HepG2 (cell line): ENCODE measurements around the gene CKS2. TPM values are rescaled to one million over a fixed set of nuclear protein-coding genes. Genes with fewer than 3 reads are reported as not detected.

Source experiments
- ARID2 ChIP-seq: sonication (generic); formaldehyde crosslinking; IDR thresholded peaks from 2 replicates; pipeline ENCODE4 v1.8.1; 2022; ENCODE audit warnings: mild to moderate bottlenecking, missing genetic modification reagents, borderline replicate concordance
- ATF1 ChIP-seq: IDR thresholded peaks from 2 replicates; pipeline ENCODE4 v1.6.1; 2016; ENCODE audit warnings: mild to moderate bottlenecking, control low read depth
- EZH2 ChIP-seq: conservative IDR thresholded peaks from 2 replicates; pipeline ENCODE4 v1.6.1; 2012; ENCODE audit warnings: mild to moderate bottlenecking, low read depth, low read length, moderate library complexity
- FOXC1 ChIP-seq: sonication (generic); formaldehyde crosslinking; IDR thresholded peaks from 2 replicates; pipeline ENCODE4 v1.8.0; 2022; ENCODE audit warnings: mild to moderate bottlenecking, missing genetic modification reagents, borderline replicate concordance
- MATR3 ChIP-seq: sonication (generic); formaldehyde crosslinking; IDR thresholded peaks from 2 replicates; pipeline ENCODE4 v1.4.0; 2020; ENCODE audit warnings: missing genetic modification reagents
- MED8 ChIP-seq: sonication (generic); formaldehyde crosslinking; IDR thresholded peaks from 2 replicates; pipeline ENCODE4 v1.8.1; 2023; ENCODE audit warnings: mild to moderate bottlenecking, missing genetic modification reagents; ENCODE audit not compliant: insufficient replicate concordance
- NFE2 ChIP-seq: sonication (generic); formaldehyde crosslinking; IDR thresholded peaks from 2 replicates; pipeline ENCODE4 v1.4.0; 2020; ENCODE audit warnings: missing genetic modification reagents
- NFRKB ChIP-seq: fragments of 450-650 bp; IDR thresholded peaks from 2 replicates; pipeline ENCODE4 v1.6.1; 2017
- POLR2AphosphoS2 ChIP-seq: IDR thresholded peaks from 2 replicates; pipeline ENCODE4 v1.6.1; 2011; ENCODE audit warnings: low read depth, low read length, improper control_type of control experiment
- TBP ChIP-seq: sonication (generic); formaldehyde crosslinking; IDR thresholded peaks from 2 replicates; pipeline ENCODE4 v1.5.0; 2020; ENCODE audit warnings: missing genetic modification reagents
- ZBTB38 ChIP-seq: sonication (generic); formaldehyde crosslinking; IDR thresholded peaks from 2 replicates; pipeline ENCODE4 v1.5.1; 2020; ENCODE audit warnings: mild to moderate bottlenecking, missing genetic modification reagents
- ZMYM4 ChIP-seq: sonication (generic); formaldehyde crosslinking; IDR thresholded peaks from 2 replicates; pipeline ENCODE4 v1.8.1; 2023; ENCODE audit warnings: mild to moderate bottlenecking, missing genetic modification reagents
- ZNF337 ChIP-seq: sonication (generic); formaldehyde crosslinking; IDR thresholded peaks from 2 replicates; pipeline ENCODE4 v1.5.1; 2020; ENCODE audit warnings: missing genetic modification reagents, low read depth, mild to moderate bottlenecking, borderline replicate concordance
- ZNF460 ChIP-seq: sonication (generic); formaldehyde crosslinking; IDR thresholded peaks from 2 replicates; pipeline ENCODE4 v1.5.1; 2020; ENCODE audit warnings: missing genetic modification reagents, mild to moderate bottlenecking, borderline replicate concordance
- ZNF652 ChIP-seq: IDR thresholded peaks from 2 replicates; pipeline ENCODE4 v1.6.1; 2016; ENCODE audit warnings: low read depth, borderline replicate concordance
- ZNF720 ChIP-seq: sonication (generic); formaldehyde crosslinking; IDR thresholded peaks from 2 replicates; pipeline ENCODE4 v1.4.0; 2020; ENCODE audit warnings: missing genetic modification reagents
- ZNF724P ChIP-seq: sonication (generic); formaldehyde crosslinking; IDR thresholded peaks from 2 replicates; pipeline ENCODE4 v1.8.0; 2022; ENCODE audit warnings: missing genetic modification reagents, borderline replicate concordance
- ZNF737 ChIP-seq: sonication (generic); formaldehyde crosslinking; IDR thresholded peaks from 2 replicates; pipeline ENCODE4 v1.5.0; 2020; ENCODE audit warnings: missing genetic modification reagents, mild to moderate bottlenecking, borderline replicate concordance
- ZNF781 ChIP-seq: sonication (generic); formaldehyde crosslinking; IDR thresholded peaks from 2 replicates; pipeline ENCODE4 v1.5.1; 2020; ENCODE audit warnings: borderline replicate concordance, mild to moderate bottlenecking, missing genetic modification reagents; ENCODE audit errors: not compliant biosample characterization
- ZSCAN30 ChIP-seq: sonication (generic); formaldehyde crosslinking; IDR thresholded peaks from 2 replicates; pipeline ENCODE4 v1.5.0; 2020; ENCODE audit warnings: mild to moderate bottlenecking, missing genetic modification reagents
- polyA plus RNA-seq, 8 experiments: library from polyadenylated mRNA; depleted of rRNA in 3 of 8; stranded (reverse) in 7 of 8; unstranded in 1 of 8; fragments of >200 nt; fragmentation: Illumina TruSeq in 4 of 8; extraction: Trizol in 4 of 8; gene quantifications; 2 replicates each; pipeline versions ENCODE4 v1.2.1 to v1.2.3, GENCODE V29; 2011 to 2016; ENCODE audit warnings: low read depth in 4 of 8, missing spikeins in 1 of 8, mixed read lengths in 1 of 8; ENCODE audit not compliant: insufficient read depth in 1 of 8
- total RNA-seq, 5 experiments: library from RNA; depleted of rRNA; stranded (reverse); fragments of >200 nt; fragmentation: Illumina TruSeq; extraction: Trizol; gene quantifications; 2 replicates each; pipeline ENCODE4 v1.2.3, GENCODE V29; 2016; ENCODE audit warnings: low read depth in 1 of 5
- TF ChIP-seq, protein P1 (sequence below): sonication (generic); formaldehyde crosslinking; IDR thresholded peaks from 2 replicates; pipeline ENCODE4 v1.4.0; 2020; ENCODE audit warnings: missing genetic modification reagents, borderline replicate concordance
- TF ChIP-seq, protein P2 (sequence below): sonication (generic); formaldehyde crosslinking; IDR thresholded peaks from 2 replicates; pipeline ENCODE4 v1.5.0; 2020; ENCODE audit warnings: missing genetic modification reagents
- TF ChIP-seq, protein P3 (sequence below): sonication (generic); formaldehyde crosslinking; IDR thresholded peaks from 2 replicates; pipeline ENCODE4 v1.4.0; 2020; ENCODE audit warnings: missing genetic modification reagents, borderline replicate concordance
- TF ChIP-seq, protein P4 (sequence below): IDR thresholded peaks from 2 replicates; pipeline ENCODE4 v1.6.1; 2016

The CKS2 gene
- total and polyA plus RNA-seq, 2 of the 13 experiments (the other 11 are each of a cell fraction or from before 2014, with no cell fraction given): 251 to 317 TPM

DNA sequence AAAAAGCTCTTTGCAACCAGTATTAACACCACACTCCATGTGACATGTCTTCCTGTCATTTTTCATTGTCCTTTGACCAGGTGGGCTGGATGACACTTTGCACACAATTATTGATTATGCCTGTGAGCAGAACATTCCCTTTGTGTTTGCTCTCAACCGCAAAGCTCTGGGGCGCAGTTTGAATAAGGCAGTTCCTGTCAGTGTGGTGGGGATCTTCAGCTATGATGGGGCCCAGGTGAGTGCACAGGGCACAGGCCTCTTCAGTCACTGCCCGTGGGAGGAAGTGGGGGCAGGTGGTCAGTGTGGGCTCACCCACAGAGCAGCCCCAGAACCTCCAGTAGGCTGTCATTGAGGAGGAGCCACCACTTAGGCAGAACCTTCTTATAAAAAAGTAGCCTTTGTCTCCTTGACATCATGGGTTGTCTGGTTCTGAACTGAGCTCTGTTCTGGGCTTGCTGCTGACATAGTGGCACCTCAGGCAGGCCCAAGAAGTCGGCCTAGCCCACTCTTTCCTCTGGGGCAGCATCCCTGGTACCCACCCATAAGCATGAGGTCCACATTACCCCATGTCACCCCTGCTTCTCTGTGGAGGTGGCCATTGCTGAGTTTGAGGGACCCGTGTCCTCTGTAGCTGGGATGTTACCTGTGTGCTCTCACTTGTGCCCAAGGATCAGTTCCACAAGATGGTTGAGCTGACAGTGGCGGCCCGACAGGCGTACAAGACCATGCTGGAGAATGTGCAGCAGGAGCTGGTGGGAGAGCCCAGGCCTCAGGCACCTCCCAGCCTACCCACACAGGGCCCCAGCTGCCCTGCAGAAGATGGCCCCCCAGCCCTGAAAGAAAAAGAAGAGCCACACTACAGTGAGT is 46.6 kb downstream of the CKS2 start (continued):
- TF ChIP-seq, protein P1, sequence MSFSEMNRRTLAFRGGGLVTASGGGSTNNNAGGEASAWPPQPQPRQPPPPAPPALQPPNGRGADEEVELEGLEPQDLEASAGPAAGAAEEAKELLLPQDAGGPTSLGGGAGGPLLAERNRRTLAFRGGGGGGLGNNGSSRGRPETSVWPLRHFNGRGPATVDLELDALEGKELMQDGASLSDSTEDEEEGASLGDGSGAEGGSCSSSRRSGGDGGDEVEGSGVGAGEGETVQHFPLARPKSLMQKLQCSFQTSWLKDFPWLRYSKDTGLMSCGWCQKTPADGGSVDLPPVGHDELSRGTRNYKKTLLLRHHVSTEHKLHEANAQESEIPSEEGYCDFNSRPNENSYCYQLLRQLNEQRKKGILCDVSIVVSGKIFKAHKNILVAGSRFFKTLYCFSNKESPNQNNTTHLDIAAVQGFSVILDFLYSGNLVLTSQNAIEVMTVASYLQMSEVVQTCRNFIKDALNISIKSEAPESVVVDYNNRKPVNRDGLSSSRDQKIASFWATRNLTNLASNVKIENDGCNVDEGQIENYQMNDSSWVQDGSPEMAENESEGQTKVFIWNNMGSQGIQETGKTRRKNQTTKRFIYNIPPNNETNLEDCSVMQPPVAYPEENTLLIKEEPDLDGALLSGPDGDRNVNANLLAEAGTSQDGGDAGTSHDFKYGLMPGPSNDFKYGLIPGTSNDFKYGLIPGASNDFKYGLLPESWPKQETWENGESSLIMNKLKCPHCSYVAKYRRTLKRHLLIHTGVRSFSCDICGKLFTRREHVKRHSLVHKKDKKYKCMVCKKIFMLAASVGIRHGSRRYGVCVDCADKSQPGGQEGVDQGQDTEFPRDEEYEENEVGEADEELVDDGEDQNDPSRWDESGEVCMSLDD: peak; percentile 82; the same call in 1 of the 2 replicates
- TF ChIP-seq ZNF781 (CRISPR knock-in tag): no peak
- TF ChIP-seq MED8 (CRISPR knock-in tag): no peak
- TF ChIP-seq ZBTB38 (CRISPR knock-in tag): peak; percentile 43; the same call in 1 of the 2 replicates
- TF ChIP-seq, protein P2, sequence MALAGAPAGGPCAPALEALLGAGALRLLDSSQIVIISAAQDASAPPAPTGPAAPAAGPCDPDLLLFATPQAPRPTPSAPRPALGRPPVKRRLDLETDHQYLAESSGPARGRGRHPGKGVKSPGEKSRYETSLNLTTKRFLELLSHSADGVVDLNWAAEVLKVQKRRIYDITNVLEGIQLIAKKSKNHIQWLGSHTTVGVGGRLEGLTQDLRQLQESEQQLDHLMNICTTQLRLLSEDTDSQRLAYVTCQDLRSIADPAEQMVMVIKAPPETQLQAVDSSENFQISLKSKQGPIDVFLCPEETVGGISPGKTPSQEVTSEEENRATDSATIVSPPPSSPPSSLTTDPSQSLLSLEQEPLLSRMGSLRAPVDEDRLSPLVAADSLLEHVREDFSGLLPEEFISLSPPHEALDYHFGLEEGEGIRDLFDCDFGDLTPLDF (CRISPR knock-in tag): no peak
- TF ChIP-seq, protein P3, sequence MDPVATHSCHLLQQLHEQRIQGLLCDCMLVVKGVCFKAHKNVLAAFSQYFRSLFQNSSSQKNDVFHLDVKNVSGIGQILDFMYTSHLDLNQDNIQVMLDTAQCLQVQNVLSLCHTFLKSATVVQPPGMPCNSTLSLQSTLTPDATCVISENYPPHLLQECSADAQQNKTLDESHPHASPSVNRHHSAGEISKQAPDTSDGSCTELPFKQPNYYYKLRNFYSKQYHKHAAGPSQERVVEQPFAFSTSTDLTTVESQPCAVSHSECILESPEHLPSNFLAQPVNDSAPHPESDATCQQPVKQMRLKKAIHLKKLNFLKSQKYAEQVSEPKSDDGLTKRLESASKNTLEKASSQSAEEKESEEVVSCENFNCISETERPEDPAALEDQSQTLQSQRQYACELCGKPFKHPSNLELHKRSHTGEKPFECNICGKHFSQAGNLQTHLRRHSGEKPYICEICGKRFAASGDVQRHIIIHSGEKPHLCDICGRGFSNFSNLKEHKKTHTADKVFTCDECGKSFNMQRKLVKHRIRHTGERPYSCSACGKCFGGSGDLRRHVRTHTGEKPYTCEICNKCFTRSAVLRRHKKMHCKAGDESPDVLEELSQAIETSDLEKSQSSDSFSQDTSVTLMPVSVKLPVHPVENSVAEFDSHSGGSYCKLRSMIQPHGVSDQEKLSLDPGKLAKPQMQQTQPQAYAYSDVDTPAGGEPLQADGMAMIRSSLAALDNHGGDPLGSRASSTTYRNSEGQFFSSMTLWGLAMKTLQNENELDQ (CRISPR knock-in tag): no peak
- TF ChIP-seq TBP: no peak
- peak; percentile 83 for TF ChIP-seq ZMYM4 (CRISPR knock-in tag)
- TF ChIP-seq ZSCAN30 (CRISPR knock-in tag): no peak
- TF ChIP-seq FOXC1: no peak
- TF ChIP-seq MATR3 (CRISPR knock-in tag): no peak
- TF ChIP-seq ATF1 (CRISPR knock-in tag): peak; percentile 64
- TF ChIP-seq NFRKB: no peak
- peak; percentile 49; the same call in 1 of the 2 replicates for TF ChIP-seq ZNF652
- no peak for TF ChIP-seq EZH2
- TF ChIP-seq NFE2 (CRISPR knock-in tag): no peak
- TF ChIP-seq ZNF737 (CRISPR knock-in tag): no peak
- no peak for TF ChIP-seq POLR2AphosphoS2
- no peak for TF ChIP-seq ZNF724P (CRISPR knock-in tag)
- no peak for TF ChIP-seq ZNF337 (CRISPR knock-in tag)
- TF ChIP-seq, protein P4, sequence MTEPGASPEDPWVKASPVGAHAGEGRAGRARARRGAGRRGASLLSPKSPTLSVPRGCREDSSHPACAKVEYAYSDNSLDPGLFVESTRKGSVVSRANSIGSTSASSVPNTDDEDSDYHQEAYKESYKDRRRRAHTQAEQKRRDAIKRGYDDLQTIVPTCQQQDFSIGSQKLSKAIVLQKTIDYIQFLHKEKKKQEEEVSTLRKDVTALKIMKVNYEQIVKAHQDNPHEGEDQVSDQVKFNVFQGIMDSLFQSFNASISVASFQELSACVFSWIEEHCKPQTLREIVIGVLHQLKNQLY (CRISPR knock-in tag): peak; percentile 95
- no peak for TF ChIP-seq ZNF720 (CRISPR knock-in tag)
- TF ChIP-seq ARID2: no peak
- peak; percentile 52; the same call in 1 of the 2 replicates for TF ChIP-seq ZNF460
